AG08396 (cell line): ENCODE results near the gene MT1E.

Source experiments
- DNase-seq: peaks from one replicate; pipeline ENCODE4 v3.0.0; 2012; ENCODE audit warnings: low spot score, mixed read lengths

The MT1E gene

GRCh38 chr16:56626685-56627084 is 1.1 kb downstream of the MT1E start:
- no peak for DNase-seq

GRCh38 chr16:56628486-56629350 is 3.1 kb downstream of the MT1E start:
- no peak for DNase-seq

- no peak for DNase-seq
Observed at GRCh38 chr16:56629531-56629930, 4.0 kb downstream of the MT1E start.

- no peak for DNase-seq
Observed at GRCh38 chr16:56630134-56630533, 4.6 kb downstream of the MT1E start.

- DNase-seq, result no peak
Observed at GRCh38 chr16:56631197-56631596, 5.6 kb downstream of the MT1E start.

- DNase-seq, result no peak
Observed at GRCh38 chr16:56631832-56632155, 6.2 kb downstream of the MT1E start.

- peak; percentile 63 for DNase-seq
Observed at GRCh38 chr16:56632156-56632847, 6.7 kb downstream of the MT1E start, which contains the start of gene MT1M. Gene MT1M (plus strand): TSS chr16:56632659. CDS start chr16:56632732, 73 bp downstream.

GRCh38 chr16:56632848-56633365 is 7.3 kb downstream of the MT1E start:
- no peak for DNase-seq

GRCh38 chr16:56633535-56633934 is 8.0 kb downstream of the MT1E start:
- no peak for DNase-seq

- DNase-seq, result no peak
Observed at GRCh38 chr16:56634715-56635440, 9.3 kb downstream of the MT1E start.

- DNase-seq, result no peak
Observed at GRCh38 chr16:56635441-56635967, 9.9 kb downstream of the MT1E start.

GRCh38 chr16:56636616-56637413 is 11.2 kb downstream of the MT1E start:
- DNase-seq, result no peak

- peak; percentile 81 for DNase-seq
Observed at GRCh38 chr16:56637814-56638750, 12.5 kb downstream of the MT1E start, which contains the start of gene MT1A. Gene MT1A (plus strand): TSS chr16:56638666. CDS start chr16:56638739, 73 bp downstream.

GRCh38 chr16:56639045-56639444 is 13.5 kb downstream of the MT1E start:
- DNase-seq, result no peak

GRCh38 chr16:56640076-56640475 is 14.5 kb downstream of the MT1E start:
- no peak for DNase-seq

- no peak for DNase-seq
Observed at GRCh38 chr16:56641166-56641565, 15.6 kb downstream of the MT1E start.

- peak; percentile 69 for DNase-seq
Observed at GRCh38 chr16:56643080-56643778, 17.6 kb downstream of the MT1E start.

- DNase-seq, result no peak
Observed at GRCh38 chr16:56643833-56644232, 18.3 kb downstream of the MT1E start.

GRCh38 chr16:56645311-56645710 is 19.7 kb downstream of the MT1E start:
- no peak for DNase-seq
